COLO668 (cell line): ENCODE results near the gene CXCL17.
"Not testable (repeated sequence)": the region's sequence is repeated elsewhere in the genome, so short reads cannot be mapped to it uniquely, and the experiment has no call there.

Experiments
- DNase-seq: peaks from one replicate; lab custom pipeline; 2025; ENCODE audit not compliant: unreplicated experiment; lab: John Stamatoyannopoulos, UW

The CXCL17 gene

GRCh38 chr19:42442833-42443232 lies at the start of gene CXCL17:
TSS of gene CXCL17 (minus strand) at chr19:42442946. CDS start at chr19:42442832, 114 bp downstream.
- no peak for DNase-seq

- DNase-seq, result no peak
These were observed 46.2 kb upstream of the CXCL17 start for GRCh38 chr19:42488783-42489521.

GRCh38 chr19:42487798-42488178 lies 45.0 kb upstream of the CXCL17 start:
- no peak for DNase-seq

GRCh38 chr19:42487032-42487797 lies 44.5 kb upstream of the CXCL17 start:
- DNase-seq, result no peak

DNA sequence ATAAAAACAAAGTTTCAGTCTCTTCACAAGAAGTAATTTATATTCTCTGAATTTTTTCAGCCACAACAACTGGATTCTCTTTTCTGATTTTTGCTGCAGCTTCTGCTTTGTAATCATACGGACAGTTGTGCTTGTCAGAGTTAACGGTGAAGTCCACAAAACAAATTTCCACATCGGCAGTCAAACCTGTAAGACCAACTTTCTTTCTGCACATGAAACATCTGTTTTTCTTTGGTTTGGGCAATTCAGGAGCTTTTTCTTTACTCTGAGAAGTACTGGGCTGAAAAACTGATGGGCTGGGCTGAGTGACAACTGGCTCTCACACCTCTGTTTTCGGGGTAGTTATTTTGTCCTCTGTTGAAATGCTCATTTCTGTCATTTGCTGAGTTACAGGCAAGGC lies 42.3 kb upstream of the CXCL17 start:
- not testable (repeated sequence) for DNase-seq

GRCh38 chr19:42480335-42481095 lies 37.8 kb upstream of the CXCL17 start:
- DNase-seq, result no peak

- no peak for DNase-seq
These were observed 37.0 kb upstream of the CXCL17 start for GRCh38 chr19:42479736-42480135.

- no peak for DNase-seq
These were observed 36.1 kb upstream of the CXCL17 start for GRCh38 chr19:42478765-42479311.

- DNase-seq, result no peak
These were observed 35.2 kb upstream of the CXCL17 start for GRCh38 chr19:42477933-42478332.

DNA sequence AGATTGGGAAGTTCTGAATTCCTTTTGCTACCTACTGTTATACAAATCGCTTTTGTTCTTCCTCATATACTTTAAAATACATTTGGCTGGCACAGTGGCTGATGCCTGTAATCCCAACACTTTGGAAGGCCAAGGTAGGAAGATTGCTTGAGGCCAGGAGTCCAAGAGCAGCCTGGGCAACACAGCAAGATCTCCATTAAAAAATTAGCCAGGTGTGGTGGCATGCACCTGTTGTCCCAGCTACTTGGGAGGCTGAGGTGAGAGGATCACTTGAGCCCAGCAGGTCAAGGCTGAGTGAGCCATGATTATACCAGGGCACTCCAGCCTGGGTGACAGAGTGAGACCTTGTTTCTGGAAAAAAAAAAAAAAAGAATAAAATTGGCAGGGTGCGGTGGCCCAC lies 34.4 kb upstream of the CXCL17 start:
- DNase-seq, result no peak

GRCh38 chr19:42475366-42475765 lies 32.6 kb upstream of the CXCL17 start:
- no peak for DNase-seq

DNA sequence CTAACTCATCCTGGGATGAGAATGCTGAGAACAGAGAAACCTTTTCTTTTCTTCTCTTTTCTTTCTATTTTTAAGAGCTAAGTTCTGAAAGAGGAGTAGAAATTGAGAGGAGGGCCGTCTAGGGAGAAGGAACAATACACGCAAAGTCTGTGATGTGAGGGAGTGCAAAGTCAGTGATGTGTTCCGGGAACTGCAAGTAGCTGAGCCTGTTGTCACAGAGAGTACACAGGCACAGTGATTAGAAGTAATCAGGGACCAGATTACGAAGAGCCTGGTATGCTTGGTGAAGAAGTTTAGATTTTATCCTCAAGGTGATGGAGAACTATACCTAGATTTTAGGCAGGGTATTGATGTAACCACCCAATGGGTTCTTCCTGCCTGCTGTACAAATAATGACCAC lies 32.0 kb upstream of the CXCL17 start:
- DNase-seq, result no peak

GRCh38 chr19:42473686-42474085 lies 30.9 kb upstream of the CXCL17 start:
- DNase-seq, result no peak

DNA sequence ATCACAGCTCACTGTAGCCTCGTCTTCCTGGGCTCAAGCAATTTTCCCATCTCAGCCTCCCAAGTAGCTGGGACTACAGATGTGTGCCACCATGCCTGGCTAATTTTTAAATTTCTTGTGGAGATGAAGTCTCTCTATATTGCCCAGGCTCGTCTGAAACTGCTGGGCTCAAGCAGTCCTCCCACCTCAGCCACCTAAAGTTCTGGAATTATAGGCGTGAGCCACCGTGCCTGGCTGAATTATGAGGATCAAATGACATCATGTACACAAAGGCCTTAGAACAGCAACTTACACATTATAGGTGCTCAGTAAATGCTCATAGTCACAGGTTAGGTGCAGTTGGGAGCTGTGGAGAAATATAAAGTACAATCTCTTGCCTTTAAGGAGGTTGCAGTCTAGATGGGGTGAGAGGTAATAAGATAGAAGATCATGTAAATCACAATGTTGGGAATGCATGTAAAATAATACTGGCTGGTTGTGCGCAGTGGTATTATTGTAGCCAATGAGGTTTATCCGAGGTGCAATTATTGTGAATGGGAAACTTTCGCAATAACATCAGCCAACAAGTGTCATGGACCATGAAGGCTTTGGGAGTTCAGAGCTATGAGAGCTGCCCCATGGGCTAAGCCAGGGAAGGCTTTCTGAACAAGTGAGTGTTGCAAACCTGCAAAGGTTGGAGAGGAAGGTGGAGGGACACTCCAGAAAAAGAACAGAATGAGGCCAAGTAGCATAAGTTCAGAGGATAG lies 29.8 kb upstream of the CXCL17 start:
- DNase-seq, result no peak

DNA sequence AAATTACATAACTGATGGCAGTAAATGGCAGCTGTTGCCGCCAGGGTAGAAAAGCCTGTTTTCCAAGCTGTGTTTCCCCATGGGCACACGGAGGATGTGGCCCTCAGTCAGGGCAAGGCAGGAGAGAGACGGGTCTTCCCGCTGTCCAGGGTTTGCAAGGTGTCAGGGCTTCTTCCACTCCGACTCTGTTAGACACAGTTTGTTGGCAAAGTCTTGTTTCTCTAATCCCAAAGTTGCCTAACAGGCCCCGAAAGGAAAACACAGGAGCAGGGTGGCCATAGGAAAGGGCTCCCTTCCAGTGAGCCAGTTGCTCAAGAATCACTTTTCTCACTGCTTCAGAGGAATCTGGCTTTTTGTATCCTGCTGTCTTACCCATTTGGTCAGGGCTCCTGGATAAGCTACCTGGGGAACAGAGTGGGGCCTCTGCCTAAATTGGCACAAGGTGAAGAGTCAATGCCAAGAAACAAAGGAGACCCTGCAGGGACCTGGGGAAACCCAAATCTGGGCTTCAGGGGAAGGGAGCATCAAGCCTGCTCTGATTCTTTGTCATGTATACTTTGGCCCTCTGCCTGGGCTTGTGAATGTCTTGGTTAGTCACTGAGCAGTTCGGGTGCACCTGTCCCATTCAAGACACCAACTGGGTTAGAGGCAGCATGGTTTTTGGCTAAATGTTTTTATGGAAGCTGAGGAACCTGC lies 29.0 kb upstream of the CXCL17 start:
- DNase-seq, result no peak

GRCh38 chr19:42469311-42470235 lies 26.8 kb upstream of the CXCL17 start:
- DNase-seq, result no peak

DNA sequence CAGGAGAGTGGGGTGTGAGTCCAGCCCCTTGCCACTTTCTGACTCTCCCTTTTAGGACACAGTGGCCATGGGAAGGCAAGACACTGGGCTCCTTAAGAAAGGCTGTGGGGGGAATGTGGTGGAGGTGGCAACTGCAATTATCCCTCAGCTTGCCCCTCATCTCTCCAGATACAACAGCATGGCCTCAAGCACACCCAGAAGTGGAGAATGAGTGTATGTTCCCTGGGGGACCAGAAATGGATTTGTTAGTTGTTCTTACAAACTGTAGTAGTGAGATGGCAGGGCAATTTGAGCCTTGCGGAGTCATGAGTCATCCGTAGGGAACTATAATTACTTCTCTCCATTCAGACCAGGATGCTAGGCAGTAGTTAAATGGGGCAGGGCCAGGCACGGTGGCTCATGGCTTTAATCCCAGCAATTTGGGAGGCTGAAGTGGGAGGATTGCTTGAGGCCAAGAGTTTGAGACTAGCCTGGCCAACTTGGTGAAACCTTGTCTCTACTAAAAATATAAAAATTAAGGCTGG lies 25.6 kb upstream of the CXCL17 start:
- no peak for DNase-seq

- no peak for DNase-seq
These were observed 24.5 kb upstream of the CXCL17 start for GRCh38 chr19:42467183-42467760.
